Peyer's patch (tissue), 4 donors: ENCODE results near the gene PCGF3.

ENCODE experiments used
- POLR2A ChIP-seq, 2 donors: fragments of 450-650 bp; IDR thresholded peaks; one replicate each; pipeline ENCODE4 v1.5.1; 2017; ENCODE audit warnings: antibody characterized with exemption in 2 of 2, mild to moderate bottlenecking in 2 of 2, moderate library complexity in 2 of 2
- TF ChIP-seq, protein P1 (sequence below), 6 experiments: fragments of 450-650 bp in 4 of 6; fragments of 200-600 bp in 2 of 6; sonication (generic) in 1 of 6; IDR thresholded peaks; one replicate each; pipeline ENCODE4 v1.5.1; 2017 to 2019; ENCODE audit warnings: antibody characterized with exemption in 6 of 6, mild to moderate bottlenecking in 3 of 6, moderate library complexity in 1 of 6

DNA sequence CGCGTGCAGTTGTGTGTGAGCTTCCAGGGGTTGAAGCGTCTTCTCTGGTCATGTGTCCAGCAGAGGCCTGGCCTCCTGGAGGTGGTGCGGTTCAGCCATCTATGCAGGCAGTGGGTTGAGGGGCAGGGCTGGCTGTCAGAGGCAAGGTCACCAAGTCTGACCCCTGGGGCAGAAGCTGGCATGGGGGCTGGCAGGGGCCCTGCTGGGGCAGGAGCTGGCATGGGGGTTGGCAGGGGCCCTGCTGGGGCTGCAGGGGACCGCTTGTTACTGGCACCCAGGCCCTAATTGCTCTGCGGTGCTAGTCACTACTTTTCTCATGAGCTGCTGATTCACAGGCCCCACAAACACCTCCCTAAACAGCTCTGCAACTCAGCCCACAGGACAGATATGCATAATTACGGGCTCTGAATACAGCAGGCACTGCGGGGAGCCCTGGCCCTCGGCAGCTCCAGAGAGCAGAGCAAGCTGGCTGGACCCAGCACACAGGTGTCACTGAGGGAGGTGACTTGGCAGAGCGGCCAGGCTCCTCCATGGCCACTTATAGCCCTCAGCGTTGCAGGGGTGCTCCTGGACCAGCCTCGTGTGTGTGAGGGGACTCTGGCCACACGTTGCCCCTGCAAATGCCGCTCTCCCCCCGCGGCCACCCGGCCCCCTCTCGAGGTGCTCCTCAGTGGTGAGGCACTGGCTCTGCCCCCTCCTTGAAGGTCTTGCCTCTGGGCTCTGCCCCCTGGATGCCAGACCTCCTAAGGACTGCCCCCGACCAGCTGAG lies 87.6 kb downstream of the PCGF3 start:
- TF ChIP-seq, protein P1, sequence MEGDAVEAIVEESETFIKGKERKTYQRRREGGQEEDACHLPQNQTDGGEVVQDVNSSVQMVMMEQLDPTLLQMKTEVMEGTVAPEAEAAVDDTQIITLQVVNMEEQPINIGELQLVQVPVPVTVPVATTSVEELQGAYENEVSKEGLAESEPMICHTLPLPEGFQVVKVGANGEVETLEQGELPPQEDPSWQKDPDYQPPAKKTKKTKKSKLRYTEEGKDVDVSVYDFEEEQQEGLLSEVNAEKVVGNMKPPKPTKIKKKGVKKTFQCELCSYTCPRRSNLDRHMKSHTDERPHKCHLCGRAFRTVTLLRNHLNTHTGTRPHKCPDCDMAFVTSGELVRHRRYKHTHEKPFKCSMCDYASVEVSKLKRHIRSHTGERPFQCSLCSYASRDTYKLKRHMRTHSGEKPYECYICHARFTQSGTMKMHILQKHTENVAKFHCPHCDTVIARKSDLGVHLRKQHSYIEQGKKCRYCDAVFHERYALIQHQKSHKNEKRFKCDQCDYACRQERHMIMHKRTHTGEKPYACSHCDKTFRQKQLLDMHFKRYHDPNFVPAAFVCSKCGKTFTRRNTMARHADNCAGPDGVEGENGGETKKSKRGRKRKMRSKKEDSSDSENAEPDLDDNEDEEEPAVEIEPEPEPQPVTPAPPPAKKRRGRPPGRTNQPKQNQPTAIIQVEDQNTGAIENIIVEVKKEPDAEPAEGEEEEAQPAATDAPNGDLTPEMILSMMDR (IDR thresholded peaks at IDR 0.05), result no peak
- TF ChIP-seq POLR2A (IDR thresholded peaks at IDR 0.05), result no peak
